Measurements from ENCODE around the gene H6PD. TPM values are rescaled to one million over a fixed set of nuclear protein-coding genes. Genes with fewer than 3 reads are reported as not detected.
A peak's percentile ranks its signal among the peaks of the same experiment; 100 is the strongest.

Gene H6PD
- total and polyA plus RNA-seq, 9 of the 15 experiments (the other 6 are each of a cell fraction or from before 2014, with no cell fraction given) = 0.04 to 2.5 (median 0.95) TPM

DNA sequence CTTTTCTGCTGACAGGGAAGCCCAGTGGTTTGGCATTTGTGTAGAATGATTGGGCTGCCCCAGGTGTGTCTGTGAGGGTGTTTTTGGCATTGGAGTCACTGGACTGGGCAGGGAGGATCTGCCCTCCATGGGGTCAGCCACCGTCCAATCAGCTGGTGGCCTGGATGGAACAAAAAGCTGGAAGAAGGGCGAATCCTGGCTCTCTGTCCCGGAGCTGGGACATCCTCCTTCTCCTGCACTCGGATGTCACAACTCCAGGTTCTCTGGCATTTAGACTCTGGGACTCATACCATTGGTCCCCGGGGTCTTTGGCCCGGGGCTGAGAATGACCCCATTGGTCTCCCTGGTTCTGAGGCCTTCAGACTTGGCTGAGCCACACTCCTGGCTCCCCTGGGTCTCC is 69.3 kb downstream of the H6PD start:
- CTCF ChIA-PET (ENCODE audit: low intra/inter-chr PET ratio) = no interaction called here
- no TSS peak for BruUV-seq (replicated peaks)
- ATAC-seq = no peak

GRCh38 chr1:9305216-9305615 is 70.6 kb downstream of the H6PD start:
- 6% methylated on average over 14 of the region's 14 CpGs for WGBS (ENCODE audit: insufficient coverage, low coverage, missing lambda C conversion rate)
- POLR2A ChIA-PET = no interaction called here

More for the DNA sequence above, 69.3 kb downstream of the H6PD start:
- POLR2A ChIA-PET = interaction anchor here (0.6 to 1.1 kb wide), 2 partner anchors 13 to 1544 kb away, joined by 3 read pairs; no protein-coding TSS in a partner anchor
- Histone ChIP-seq H3K9me3 (replicated peaks; ENCODE audit: control insufficient read depth, insufficient read depth, low read depth, low read length) (no peaks in the 10 kb centered on the region), H3K9ac (ENCODE audit: insufficient read depth in 1 of 2, low read depth in 2 of 2, low read length in 2 of 2) (no peak overlapping the region; a peak in 1 of 4 replicates), H3K27ac (ENCODE audit: extremely low read depth, low read depth, low read length) (no peak overlapping the region), H3K4me3 (no peak overlapping the region), H2AFZ (ENCODE audit: low read depth, low read length) (no peak overlapping the region), H3K79me2 (ENCODE audit: control insufficient read depth, insufficient read depth, low read length) (no peaks in the 10 kb centered on the region), H3K36me3 (ENCODE audit: control insufficient read depth, insufficient read depth, low read length) (no peaks in the 10 kb centered on the region), H3K27me3 (ENCODE audit: control insufficient read depth in 2 of 2, insufficient read depth in 2 of 2, low read length in 2 of 2) (peaks cover 41 to 54% of the 10 kb centered on the region in 2 experiments), H3K9me1 (ENCODE audit: control insufficient read depth, insufficient read depth, low read length) (no peaks in the 10 kb centered on the region), H4K20me1 (replicated peaks; ENCODE audit: control insufficient read depth, insufficient read depth, low read length) (peaks cover 16% of the 10 kb centered on the region; the same call in 1 of the 2 replicates), H3K4me1 (replicated peaks in 1 of 2; ENCODE audit: control insufficient read depth in 2 of 2, insufficient read depth in 2 of 2, low read length in 2 of 2) (peaks cover 3 to 11% of the 10 kb centered on the region in 2 experiments; a peak in 4 of 5 replicates), H3K4me2 (ENCODE audit: insufficient read depth, low read length) (no peak overlapping the region)
- WGBS (ENCODE audit: insufficient coverage, low coverage, missing lambda C conversion rate) = 0% methylated on average over 6 of the region's 6 CpGs
- FAIRE-seq (no peak), DNase-seq (ENCODE audit: extremely low read depth in 1 of 4, low spot score in 3 of 4) (no peak)
- in situ Hi-C loops (cut with MboI) = no loop called here
- TF ChIP-seq NCOA1 (IDR thresholded peaks at IDR 0.05; ENCODE audit: low read depth) = no peak
- no peak for TF ChIP-seq IFI16 (CRISPR knock-in tag; IDR thresholded peaks at IDR 0.05)
- no peak for TF ChIP-seq EHMT2 (IDR thresholded peaks at IDR 0.05)
- TF ChIP-seq MAFG (tag; conservative IDR thresholded peaks at IDR 0.05) = no peak
- no peak for TF ChIP-seq POLR3G (IDR thresholded peaks at IDR 0.05; ENCODE audit: extremely low read depth, insufficient read length, insufficient replicate concordance)
- intact Hi-C loops (cut with micrococcal nuclease) = no loop called here

More at GRCh38 chr1:9305216-9305615, 70.6 kb downstream of the H6PD start:
- CTCF ChIA-PET (ENCODE audit: low intra/inter-chr PET ratio) = no interaction called here
- Histone ChIP-seq H3K27ac (ENCODE audit: extremely low read depth, low read depth, low read length) (no peak overlapping the region), H4K20me1 (replicated peaks; ENCODE audit: control insufficient read depth, insufficient read depth, low read length) (peaks cover 16% of the 10 kb centered on the region; the same call in 1 of the 2 replicates), H3K27me3 (ENCODE audit: control insufficient read depth in 2 of 2, insufficient read depth in 2 of 2, low read length in 2 of 2) (peaks cover 46 to 65% of the 10 kb centered on the region in 2 experiments), H3K79me2 (ENCODE audit: control insufficient read depth, insufficient read depth, low read length) (no peaks in the 10 kb centered on the region), H3K4me2 (ENCODE audit: insufficient read depth, low read length) (no peak overlapping the region), H3K4me3 (no peak overlapping the region), H3K4me1 (replicated peaks in 1 of 2; ENCODE audit: control insufficient read depth in 2 of 2, insufficient read depth in 2 of 2, low read length in 2 of 2) (peaks cover 3 to 6% of the 10 kb centered on the region in 2 experiments; a peak in 4 of 5 replicates), H3K36me3 (ENCODE audit: control insufficient read depth, insufficient read depth, low read length) (no peaks in the 10 kb centered on the region), H3K9me1 (ENCODE audit: control insufficient read depth, insufficient read depth, low read length) (no peaks in the 10 kb centered on the region), H3K9me3 (replicated peaks; ENCODE audit: control insufficient read depth, insufficient read depth, low read depth, low read length) (no peaks in the 10 kb centered on the region), H2AFZ (ENCODE audit: low read depth, low read length) (no peak overlapping the region), H3K9ac (ENCODE audit: insufficient read depth in 1 of 2, low read depth in 2 of 2, low read length in 2 of 2) (peak overlapping the region in 1 of 2 experiments; percentile 39; a peak in 1 of 4 replicates)
- no peak for FAIRE-seq
- no peak for ATAC-seq
- intact Hi-C loops (cut with micrococcal nuclease) (no loop called here), in situ Hi-C loops (cut with MboI) (no loop called here)
- DNase-seq (ENCODE audit: extremely low read depth in 1 of 4, low spot score in 3 of 4) = no peak
- no TSS peak for BruUV-seq (replicated peaks)
- TF ChIP-seq TAF15 (IDR thresholded peaks at IDR 0.05; ENCODE audit: low read depth, low read length) = no peak
- no peak for TF ChIP-seq HNRNPK (IDR thresholded peaks at IDR 0.05; ENCODE audit: low read depth, low read length, poor library complexity, severe bottlenecking)
- TF ChIP-seq, protein P1, sequence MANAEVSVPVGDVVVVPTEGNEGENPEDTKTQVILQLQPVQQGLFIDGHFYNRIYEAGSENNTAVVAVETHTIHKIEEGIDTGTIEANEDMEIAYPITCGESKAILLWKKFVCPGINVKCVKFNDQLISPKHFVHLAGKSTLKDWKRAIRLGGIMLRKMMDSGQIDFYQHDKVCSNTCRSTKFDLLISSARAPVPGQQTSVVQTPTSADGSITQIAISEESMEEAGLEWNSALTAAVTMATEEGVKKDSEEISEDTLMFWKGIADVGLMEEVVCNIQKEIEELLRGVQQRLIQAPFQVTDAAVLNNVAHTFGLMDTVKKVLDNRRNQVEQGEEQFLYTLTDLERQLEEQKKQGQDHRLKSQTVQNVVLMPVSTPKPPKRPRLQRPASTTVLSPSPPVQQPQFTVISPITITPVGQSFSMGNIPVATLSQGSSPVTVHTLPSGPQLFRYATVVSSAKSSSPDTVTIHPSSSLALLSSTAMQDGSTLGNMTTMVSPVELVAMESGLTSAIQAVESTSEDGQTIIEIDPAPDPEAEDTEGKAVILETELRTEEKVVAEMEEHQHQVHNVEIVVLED (CRISPR knock-in tag; IDR thresholded peaks at IDR 0.05) = no peak
- no peak for TF ChIP-seq TCF7 (IDR thresholded peaks at IDR 0.05; ENCODE audit: borderline replicate concordance)
